ENCODE measurements around the gene FERMT1. TPM values are rescaled to one million over a fixed set of nuclear protein-coding genes. Genes with fewer than 3 reads are reported as not detected.
A peak's percentile ranks its signal among the peaks of the same experiment; 100 is the strongest.

The FERMT1 gene
- total RNA-seq, 3 donors from 2014 or later: 17.4 to 102 (median 54.1) TPM

GRCh38 chr20:6048391-6048790 lies 74.4 kb downstream of the FERMT1 start:
- DNase-seq: no peak
- H3K4me1 ChIP-seq (ENCODE audit: low read depth): peaks cover 2% of the 10 kb centered on the region
- intact Hi-C loops (cut with DNase I, micrococcal nuclease): no loop called here
- TF ChIP-seq CTCF (IDR thresholded peaks at IDR 0.05): no peak
- H3K9me3 ChIP-seq: no peaks in the 10 kb centered on the region
- H3K4me3 ChIP-seq: no peak overlapping the region
- no peak for ATAC-seq
- no peaks in the 10 kb centered on the region for H3K36me3 ChIP-seq (ENCODE audit: low read depth)

GRCh38 chr20:6046432-6046831 lies 76.4 kb downstream of the FERMT1 start:
- no peak overlapping the region for H3K4me3 ChIP-seq
- H3K36me3 ChIP-seq (ENCODE audit: low read depth): no peaks in the 10 kb centered on the region
- DNase-seq (no peak), ATAC-seq (no peak)
- no peak for TF ChIP-seq CTCF (IDR thresholded peaks at IDR 0.05)
- no peaks in the 10 kb centered on the region for H3K4me1 ChIP-seq (ENCODE audit: low read depth)
- no peaks in the 10 kb centered on the region for H3K9me3 ChIP-seq
- intact Hi-C loops (cut with DNase I, micrococcal nuclease): no loop called here

GRCh38 chr20:6045566-6045965 lies 77.3 kb downstream of the FERMT1 start:
- Histone ChIP-seq H3K9me3 (no peaks in the 10 kb centered on the region), H3K36me3 (ENCODE audit: low read depth) (no peaks in the 10 kb centered on the region), H3K4me1 (ENCODE audit: low read depth) (no peaks in the 10 kb centered on the region), H3K4me3 (no peak overlapping the region)
- DNase-seq (no peak), ATAC-seq (no peak)
- no peak for TF ChIP-seq CTCF (IDR thresholded peaks at IDR 0.05)
- intact Hi-C loops (cut with DNase I, micrococcal nuclease): no loop called here

GRCh38 chr20:6044115-6044514 lies 78.7 kb downstream of the FERMT1 start:
- intact Hi-C loops (cut with DNase I, micrococcal nuclease): no loop called here
- Histone ChIP-seq H3K4me1 (ENCODE audit: low read depth) (no peaks in the 10 kb centered on the region), H3K36me3 (ENCODE audit: low read depth) (no peaks in the 10 kb centered on the region), H3K4me3 (no peak overlapping the region), H3K9me3 (no peaks in the 10 kb centered on the region)
- no peak for TF ChIP-seq CTCF (IDR thresholded peaks at IDR 0.05)
- ATAC-seq (peak; percentile 54), DNase-seq (no peak)

GRCh38 chr20:6041808-6042265 lies 81.0 kb downstream of the FERMT1 start:
- TF ChIP-seq CTCF (IDR thresholded peaks at IDR 0.05): no peak
- no peaks in the 10 kb centered on the region for H3K4me1 ChIP-seq (ENCODE audit: low read depth)
- DNase-seq: no peak
- H3K4me3 ChIP-seq: no peak overlapping the region
- intact Hi-C loops (cut with DNase I, micrococcal nuclease): no loop called here
- no peaks in the 10 kb centered on the region for H3K9me3 ChIP-seq
- no peak for ATAC-seq
- no peaks in the 10 kb centered on the region for H3K36me3 ChIP-seq (ENCODE audit: low read depth)
